ENCODE measurements around the gene ANKS1B.
"Not testable (repeated sequence)": the region's sequence is repeated elsewhere in the genome, so short reads cannot be mapped to it uniquely, and the experiment has no call there.

Gene ANKS1B

GRCh38 chr12:99039367-99040120 lies 945.2 kb downstream of the ANKS1B start:
- FAIRE-seq = no peak

GRCh38 chr12:99036566-99036965 lies 948.2 kb downstream of the ANKS1B start:
- FAIRE-seq = no peak

GRCh38 chr12:99035803-99036202 lies 948.9 kb downstream of the ANKS1B start:
- FAIRE-seq = no peak

GRCh38 chr12:99034201-99034600 lies 950.5 kb downstream of the ANKS1B start:
- FAIRE-seq = not testable (repeated sequence)

GRCh38 chr12:99029511-99030271 lies 955.0 kb downstream of the ANKS1B start:
- FAIRE-seq = no peak

- FAIRE-seq = no peak
These were observed 957.3 kb downstream of the ANKS1B start for GRCh38 chr12:99027461-99027860.

- FAIRE-seq = no peak
These were observed 957.7 kb downstream of the ANKS1B start for GRCh38 chr12:99027055-99027393.

GRCh38 chr12:99026332-99027054 lies 958.2 kb downstream of the ANKS1B start:
- no peak for FAIRE-seq

- no peak for FAIRE-seq
These were observed 959.9 kb downstream of the ANKS1B start for GRCh38 chr12:99024870-99025269.

GRCh38 chr12:99024191-99024590 lies 960.5 kb downstream of the ANKS1B start:
- no peak for FAIRE-seq

GRCh38 chr12:99020871-99021270 lies 963.9 kb downstream of the ANKS1B start:
- no peak for FAIRE-seq

- no peak for FAIRE-seq
These were observed 964.9 kb downstream of the ANKS1B start for GRCh38 chr12:99019798-99020197.

- no peak for FAIRE-seq
These were observed 966.8 kb downstream of the ANKS1B start for GRCh38 chr12:99017971-99018370.

GRCh38 chr12:99009654-99010296 lies 975.0 kb downstream of the ANKS1B start:
- no peak for FAIRE-seq

- FAIRE-seq = no peak
These were observed 979.1 kb downstream of the ANKS1B start for GRCh38 chr12:99005601-99006000.

GRCh38 chr12:99004799-99005466 lies 979.8 kb downstream of the ANKS1B start:
- no peak for FAIRE-seq

GRCh38 chr12:99002731-99003130 lies 982.0 kb downstream of the ANKS1B start:
- FAIRE-seq = no peak

- FAIRE-seq = no peak
These were observed 982.6 kb downstream of the ANKS1B start for GRCh38 chr12:99002156-99002555.

GRCh38 chr12:98999559-98999958 lies 985.2 kb downstream of the ANKS1B start:
- no peak for FAIRE-seq

GRCh38 chr12:98998697-98999299 lies 985.9 kb downstream of the ANKS1B start:
- peak; percentile 96 for FAIRE-seq

- no peak for FAIRE-seq
These were observed 986.8 kb downstream of the ANKS1B start for GRCh38 chr12:98997899-98998298.

GRCh38 chr12:98990648-98991047 lies 994.1 kb downstream of the ANKS1B start:
- FAIRE-seq = no peak

Data from A204.1 (cell line).